Superior temporal gyrus (tissue), 1 donor: ENCODE results near the gene PCYT2.
"Not testable (repeated sequence)": the region's sequence is repeated elsewhere in the genome, so short reads cannot be mapped to it uniquely, and the experiment has no call there.

Experiments
- DNase-seq: peaks from one replicate; pipeline ENCODE4 v3.0.0-alpha.2; 2016; ENCODE audit errors: extremely low spot score

The PCYT2 gene

DNA sequence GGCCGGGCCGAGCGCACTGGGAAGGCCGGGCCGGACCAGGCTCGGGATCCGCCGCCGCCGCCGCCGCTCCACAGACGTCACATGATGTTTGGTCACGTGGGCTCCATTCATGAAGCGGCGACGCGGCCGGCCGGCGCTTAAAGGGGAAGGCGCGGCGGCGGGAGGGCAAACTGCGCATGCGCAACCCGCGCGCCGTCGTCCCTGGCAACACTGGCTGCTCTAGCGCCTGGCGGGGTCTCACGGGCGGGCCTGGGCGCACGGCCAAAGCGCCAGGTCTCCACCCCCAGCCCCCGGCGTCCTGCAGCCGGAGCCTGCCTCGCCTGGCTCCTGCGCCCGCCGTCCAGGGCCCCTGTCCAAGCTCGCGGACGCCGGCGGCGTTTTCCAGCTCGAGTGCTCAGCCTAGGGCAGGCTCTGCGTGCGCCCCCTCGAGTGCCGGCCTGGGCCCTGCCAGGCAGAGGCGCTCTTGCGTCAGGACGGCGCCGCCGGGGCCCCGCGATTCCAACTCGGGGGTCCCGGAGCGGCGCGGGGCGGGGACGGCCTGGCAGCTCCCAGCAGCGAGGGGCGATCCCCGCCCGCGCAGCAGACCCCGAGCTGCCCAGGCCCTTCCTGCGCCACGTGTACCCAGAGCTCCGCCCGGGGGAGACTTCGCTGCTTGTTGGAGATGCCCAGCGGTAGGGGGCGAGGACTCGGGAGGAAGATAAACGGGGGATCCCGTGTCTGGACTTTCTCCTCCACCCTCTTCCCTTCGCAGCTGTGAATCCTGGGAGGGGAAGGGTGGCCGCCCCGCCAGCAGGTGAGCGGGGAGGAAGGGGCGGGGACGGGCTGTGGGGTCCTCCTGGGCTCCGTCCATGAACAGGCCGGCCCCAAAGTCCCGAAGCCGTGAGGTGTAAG, 16.7 kb upstream of the PCYT2 start, which contains the start of gene MAFG:
TSS of gene MAFG (minus strand) at position 83 of the 891 bp plus-strand sequence. CDS start 4,550 bp downstream, outside the sequence.
- peak; percentile 96 for DNase-seq

DNA sequence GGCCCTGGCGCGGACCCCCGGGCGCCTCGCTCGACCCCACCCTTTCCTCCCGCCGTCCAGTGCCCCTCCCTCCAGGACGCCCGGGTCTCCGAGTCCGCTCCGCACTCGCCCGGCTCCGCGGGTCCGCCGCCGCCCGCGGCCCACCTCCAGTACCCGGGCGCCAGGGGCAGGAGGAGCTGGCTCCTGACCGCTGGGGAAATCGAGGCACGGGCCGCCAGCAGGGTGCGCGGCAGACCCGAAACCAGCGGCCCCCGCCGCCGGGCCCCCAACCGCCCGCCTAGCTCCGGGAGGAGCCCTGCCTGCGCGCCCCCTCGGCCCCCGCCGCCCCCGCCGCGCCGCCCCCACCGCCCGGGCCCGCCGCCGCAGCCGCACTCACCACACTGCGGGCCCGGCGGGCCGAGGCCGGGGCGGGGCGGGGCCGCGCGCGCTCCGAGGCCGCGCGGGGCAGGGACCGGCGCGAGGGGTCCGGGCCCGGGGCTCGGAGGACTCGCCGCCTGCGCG, 16.0 kb upstream of the PCYT2 start:
- no peak for DNase-seq

- DNase-seq, result no peak
Observed at GRCh38 chr17:81926451-81927151, 15.4 kb upstream of the PCYT2 start.

- DNase-seq, result no peak
Observed at GRCh38 chr17:81925860-81926450, 14.8 kb upstream of the PCYT2 start.

DNA sequence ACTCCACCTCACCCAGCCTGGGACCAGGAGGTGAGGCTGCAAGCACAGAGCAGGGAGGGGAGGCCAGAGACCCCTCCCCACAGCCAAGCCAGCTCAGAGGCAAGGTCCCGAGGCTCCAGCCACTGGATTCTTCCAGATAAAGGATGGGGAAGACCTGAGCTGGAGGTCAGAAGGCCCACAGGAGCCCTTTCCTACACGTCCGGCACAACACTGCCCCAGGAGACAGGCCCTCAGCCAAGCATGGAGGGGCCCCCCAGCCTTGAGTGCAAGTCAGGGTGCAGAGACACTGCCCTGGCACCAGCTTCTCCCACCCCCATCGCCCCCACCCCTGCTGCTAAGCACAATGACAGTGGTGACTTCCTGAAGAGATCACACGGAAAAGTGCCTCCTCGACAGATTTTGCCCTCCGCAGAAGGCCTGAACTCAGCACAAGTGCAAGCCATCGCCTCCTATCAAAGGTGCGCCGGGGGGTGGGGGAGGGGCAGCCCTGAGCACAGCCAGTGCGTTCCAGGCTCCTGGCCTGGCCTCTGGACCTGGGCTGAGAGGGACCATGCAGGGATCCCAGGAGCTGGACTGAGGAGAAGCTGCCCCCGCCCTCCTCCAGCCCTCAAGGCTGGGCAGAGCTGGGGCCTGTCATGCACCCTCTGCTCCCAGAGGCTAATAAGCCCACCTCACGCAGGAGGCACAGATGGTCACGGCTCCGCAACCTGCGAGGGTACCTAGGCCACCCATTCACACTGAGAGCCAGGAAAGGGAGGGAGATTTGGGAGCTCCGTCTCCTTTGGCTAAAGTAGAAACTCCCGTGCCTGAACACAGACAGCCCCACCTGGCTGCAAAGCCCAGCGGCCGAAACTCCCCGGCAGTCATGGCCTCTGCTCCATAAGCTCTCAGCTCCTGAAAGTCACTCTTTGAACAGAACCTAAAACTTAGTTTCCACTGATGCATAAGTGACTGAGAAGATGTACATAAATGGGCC, 13.6 kb upstream of the PCYT2 start:
- DNase-seq, result no peak

DNA sequence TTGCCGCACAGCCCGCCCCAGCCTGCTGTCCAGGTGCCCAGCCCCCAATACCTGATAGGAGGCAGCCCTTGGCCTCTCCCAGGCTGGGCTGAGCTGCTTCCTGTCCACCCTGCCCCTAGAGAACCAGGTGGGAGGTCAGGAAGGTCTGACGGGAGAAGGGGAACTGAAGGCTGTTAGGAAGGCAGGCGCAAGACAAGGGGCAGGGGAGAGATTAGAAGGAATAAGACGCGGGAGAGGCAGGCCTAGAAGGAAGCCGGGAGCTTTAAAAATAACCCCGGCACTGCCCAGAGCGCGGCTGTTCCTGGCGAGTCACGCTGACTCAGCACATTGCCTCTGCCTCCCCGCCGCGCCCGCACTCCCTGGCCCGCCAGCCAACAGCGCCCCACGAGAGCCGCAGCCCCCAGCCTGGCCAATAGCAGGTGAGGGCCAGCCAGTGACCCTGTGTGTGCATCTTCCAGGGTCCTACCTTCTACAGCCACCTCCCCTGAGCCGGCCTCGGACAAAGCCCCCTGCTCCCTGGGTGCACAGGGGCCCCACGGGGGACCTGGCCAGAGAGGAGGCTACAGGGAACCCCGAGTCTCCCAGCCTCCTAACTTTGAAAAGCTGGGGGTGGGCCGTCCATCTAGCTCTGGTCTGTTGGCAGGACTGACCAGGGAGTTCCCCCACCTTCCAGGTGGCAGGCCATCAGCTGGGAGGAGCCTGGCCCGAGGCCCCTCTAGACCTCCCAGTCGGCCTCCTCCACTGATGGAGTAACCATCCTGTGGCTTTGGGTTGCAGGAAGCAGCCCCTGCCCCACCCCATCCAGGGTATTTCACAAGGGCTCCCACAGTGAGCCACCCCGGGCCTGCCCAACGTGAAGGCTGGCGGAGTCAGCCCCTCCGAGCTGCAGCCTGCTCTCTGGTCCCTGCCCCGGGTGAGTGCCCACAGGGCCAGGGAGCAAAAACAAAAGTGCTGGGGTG, 12.4 kb upstream of the PCYT2 start:
- peak; percentile 30 for DNase-seq

- DNase-seq, result no peak
Observed at GRCh38 chr17:81922566-81923301, 11.5 kb upstream of the PCYT2 start.

DNA sequence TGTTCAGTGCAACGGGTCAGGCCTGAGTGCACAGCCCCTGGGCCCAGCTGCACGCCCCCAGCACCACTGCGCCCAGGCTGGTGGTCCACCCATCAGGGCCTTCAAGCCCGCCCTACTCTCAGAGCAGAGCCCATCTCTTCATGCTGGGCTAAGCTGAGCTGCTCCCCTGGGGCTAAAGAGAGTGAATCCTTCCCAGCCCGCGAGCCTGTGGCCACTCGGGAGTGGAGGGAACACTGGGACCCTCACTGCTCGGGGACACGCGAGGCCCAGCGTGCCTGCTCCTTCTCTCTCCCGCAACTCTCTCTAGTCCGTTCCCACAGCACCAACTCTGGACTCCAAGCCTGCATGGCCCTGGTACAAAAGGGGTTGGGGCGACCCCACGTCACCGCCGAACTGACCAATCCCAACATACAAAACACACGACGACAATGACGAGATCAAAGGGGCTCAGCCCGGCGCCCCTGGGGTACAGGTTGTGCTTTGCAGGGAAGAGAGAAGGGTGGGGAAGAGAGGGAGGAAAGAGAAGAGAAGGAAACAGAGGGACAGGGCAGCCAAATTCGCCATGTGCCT, 10.9 kb upstream of the PCYT2 start:
- no peak for DNase-seq

GRCh38 chr17:81921537-81921862, 10.3 kb upstream of the PCYT2 start:
- DNase-seq, result no peak

- no peak for DNase-seq
Observed at GRCh38 chr17:81920612-81921536, 9.7 kb upstream of the PCYT2 start.

GRCh38 chr17:81918832-81919545, 7.8 kb upstream of the PCYT2 start:
- DNase-seq, result no peak

DNA sequence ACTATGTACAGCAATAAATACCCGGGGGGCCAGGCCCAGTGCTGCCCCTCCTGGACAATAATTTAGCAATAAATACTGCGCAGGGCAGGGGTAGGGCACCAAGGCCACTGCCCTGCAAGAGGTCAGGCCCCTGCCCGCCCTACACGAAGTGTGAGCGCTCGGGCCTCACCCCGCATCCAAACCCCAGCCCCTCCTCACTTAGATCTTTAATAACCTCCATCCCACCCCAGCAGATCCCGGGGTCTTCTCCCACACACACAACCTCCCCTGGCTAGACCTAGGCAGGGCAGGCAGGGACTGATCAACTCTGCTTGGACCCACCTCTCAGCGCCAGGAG, 7.1 kb upstream of the PCYT2 start:
- DNase-seq, result not testable (repeated sequence)

- DNase-seq, result peak; percentile 89
Observed at GRCh38 chr17:81917565-81918332, 6.5 kb upstream of the PCYT2 start, which contains the start of gene SIRT7. SIRT7 (minus strand) TSS chr17:81918176; CDS start chr17:81918131, 45 bp downstream.

GRCh38 chr17:81916234-81917001, 5.2 kb upstream of the PCYT2 start:
- no peak for DNase-seq

DNA sequence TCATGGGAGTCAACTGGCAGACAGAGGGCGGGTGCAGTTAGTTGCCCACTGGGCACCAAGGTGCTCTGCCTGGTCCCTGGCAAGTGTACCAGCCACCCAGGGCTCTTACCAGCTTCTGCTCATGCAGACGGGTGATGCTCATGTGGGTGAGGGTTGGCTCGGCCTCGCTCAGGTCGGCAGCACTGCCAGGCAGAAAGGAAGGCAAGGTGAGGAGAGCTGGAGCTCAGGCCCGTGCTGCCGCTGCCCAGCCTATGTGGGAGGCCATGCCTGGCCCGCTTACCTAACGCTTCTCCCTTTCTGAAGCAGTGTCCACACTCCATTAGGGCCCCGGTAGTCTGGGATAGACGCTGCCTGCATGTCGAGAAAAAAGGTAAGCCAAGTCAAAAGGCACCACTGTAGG, 4.1 kb upstream of the PCYT2 start:
- no peak for DNase-seq
